Right lobe of liver (tissue), 6 donors: ENCODE data around the gene GARIN3. TPM values are rescaled to one million over a fixed set of nuclear protein-coding genes. Genes with fewer than 3 reads are reported as not detected.

Source experiments
- ATAC-seq, 4 donors: fragments of 200-7000 bp; cut with Tn5 transposase; one replicate each; pipeline ENCODE4 v1.9.1; 2020; ENCODE audit warnings: mild to moderate bottlenecking in 4 of 4, moderate library complexity in 4 of 4
- DNase-seq, 3 donors: peaks; one replicate each; pipeline ENCODE4 v3.0.0-alpha.2; 2020
- H3K27ac ChIP-seq, 3 donors: fragments of 200-600 bp; one replicate each; pipeline ENCODE4 v1.8.0; 2022
- H3K27me3 ChIP-seq, 2 donors: fragments of 200-600 bp; one replicate each; pipeline ENCODE4 v1.8.0; 2022
- H3K36me3 ChIP-seq, 4 donors: fragments of 200-600 bp; sonication (generic) in 1 of 4; one replicate each; pipeline versions ENCODE4 v1.5.1 to v1.8.0; 2017 to 2022; ENCODE audit warnings: control low read depth in 1 of 4
- H3K4me1 ChIP-seq, 4 donors: fragments of 200-600 bp; sonication (generic) in 1 of 4; one replicate each; pipeline versions ENCODE4 v1.5.1 to v1.8.0; 2017 to 2022; ENCODE audit warnings: control low read depth in 1 of 4
- H3K4me3 ChIP-seq, 3 donors: fragments of 200-600 bp; one replicate each; pipeline ENCODE4 v1.8.0; 2022
- H3K9me3 ChIP-seq, 4 donors: fragments of 200-600 bp; sonication (generic) in 1 of 4; one replicate each; pipeline versions ENCODE4 v1.5.1 to v1.8.0; 2017 to 2022; ENCODE audit warnings: control low read depth in 1 of 4
- POLR2A ChIP-seq: fragments of 450-650 bp; IDR thresholded peaks from one replicate; pipeline ENCODE4 v1.6.1; 2017; ENCODE audit warnings: antibody characterized with exemption, mild to moderate bottlenecking
- WGBS: methylation state at CpG from one replicate; pipeline ENCODE4 v1.1.6; 2018; ENCODE audit warnings: low coverage, low lambda C conversion rate; ENCODE audit not compliant: insufficient coverage; ENCODE audit errors: missing lambda C conversion rate; 5-methylcytosine and 5-hydroxymethylcytosine counted together
- intact Hi-C, 2 donors: fragments of 100-400 bp; cut with DNase I; formaldehyde crosslinking; loops; one replicate each; pipeline versions ENCODE4 v1.11.2 to v1.14.1; 2022
- total RNA-seq, 6 experiments: library from RNA; depleted of rRNA in 2 of 6; stranded (reverse); fragments of >200 nt in 2 of 6; fragmentation: NEBNext Ultra II Directional in 3 of 6; extraction: Animal tissue kit (Norgen Biotek cat#: 25700) in 3 of 6; gene quantifications; one replicate each; pipeline versions ENCODE4 v1.1.0 to v1.2.4, GENCODE V29; 2016 to 2023
- TF ChIP-seq, protein P1 (sequence below), 4 donors: fragments of 200-600 bp in 3 of 4; fragments of 450-650 bp in 1 of 4; IDR thresholded peaks; one replicate each; pipeline versions ENCODE4 v1.5.1 to v1.8.0; 2016 to 2022; ENCODE audit warnings: antibody characterized with exemption in 4 of 4, mild to moderate bottlenecking in 2 of 4
- donor health status: DM: no; HTN: yes; CAD: no.
- donor health status: DM: no; HTN: no; CAD: no.
- donor health status: DM: no; HTN: no; CAD: no.
- donor health status: DM: no; HTN: yes; CAD: no.
- donor health status: DM: no; HTN: yes; CAD: no.

GARIN3 gene
- total RNA-seq, 6 experiments from 2014 or later, result not detected

DNA sequence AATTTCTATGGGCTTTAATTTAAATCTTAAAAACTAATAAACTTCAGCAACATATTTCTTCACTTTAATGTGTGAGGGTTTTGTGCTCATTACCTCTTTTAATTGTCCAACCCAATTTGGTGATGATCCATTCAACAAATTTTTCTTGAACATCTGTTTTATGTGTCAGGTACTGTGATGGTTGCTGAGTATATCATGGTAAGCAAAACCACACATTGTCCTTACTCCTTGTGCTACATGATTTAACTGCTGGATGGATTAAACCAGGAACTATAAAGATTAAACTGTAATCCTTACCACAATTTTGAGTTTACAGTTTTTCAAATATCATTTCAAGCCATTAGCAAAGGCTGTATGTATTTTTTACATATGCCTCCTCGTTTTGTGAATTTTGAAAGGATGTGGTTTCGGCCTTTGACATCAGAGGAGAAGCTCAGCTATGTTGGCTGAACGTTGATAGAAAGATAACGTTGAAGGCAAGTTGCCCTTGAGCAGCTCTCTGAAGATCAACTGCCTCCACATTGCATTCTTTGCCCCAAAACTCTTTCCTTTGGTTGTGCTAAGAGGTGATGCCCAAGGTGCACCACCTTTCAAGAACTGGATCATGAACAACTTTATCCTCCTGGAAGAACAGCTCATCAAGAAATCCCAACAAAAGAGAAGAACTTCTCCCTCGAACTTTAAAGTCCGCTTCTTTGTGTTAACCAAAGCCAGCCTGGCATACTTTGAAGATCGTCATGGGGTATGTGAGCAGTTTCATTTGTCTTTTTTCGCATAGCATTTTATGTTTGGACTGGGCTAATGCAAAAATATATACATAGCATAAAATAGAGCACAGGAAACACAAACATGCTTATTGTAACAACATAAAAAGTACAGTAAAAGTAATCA is 14.6 kb upstream of the GARIN3 start, which contains the start of gene ITK:
ITK (plus strand) TSS at position 467 of the 891 bp plus-strand sequence; CDS start at position 605, 138 bp downstream.
- TF ChIP-seq, protein P1, sequence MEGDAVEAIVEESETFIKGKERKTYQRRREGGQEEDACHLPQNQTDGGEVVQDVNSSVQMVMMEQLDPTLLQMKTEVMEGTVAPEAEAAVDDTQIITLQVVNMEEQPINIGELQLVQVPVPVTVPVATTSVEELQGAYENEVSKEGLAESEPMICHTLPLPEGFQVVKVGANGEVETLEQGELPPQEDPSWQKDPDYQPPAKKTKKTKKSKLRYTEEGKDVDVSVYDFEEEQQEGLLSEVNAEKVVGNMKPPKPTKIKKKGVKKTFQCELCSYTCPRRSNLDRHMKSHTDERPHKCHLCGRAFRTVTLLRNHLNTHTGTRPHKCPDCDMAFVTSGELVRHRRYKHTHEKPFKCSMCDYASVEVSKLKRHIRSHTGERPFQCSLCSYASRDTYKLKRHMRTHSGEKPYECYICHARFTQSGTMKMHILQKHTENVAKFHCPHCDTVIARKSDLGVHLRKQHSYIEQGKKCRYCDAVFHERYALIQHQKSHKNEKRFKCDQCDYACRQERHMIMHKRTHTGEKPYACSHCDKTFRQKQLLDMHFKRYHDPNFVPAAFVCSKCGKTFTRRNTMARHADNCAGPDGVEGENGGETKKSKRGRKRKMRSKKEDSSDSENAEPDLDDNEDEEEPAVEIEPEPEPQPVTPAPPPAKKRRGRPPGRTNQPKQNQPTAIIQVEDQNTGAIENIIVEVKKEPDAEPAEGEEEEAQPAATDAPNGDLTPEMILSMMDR (IDR thresholded peaks at IDR 0.05), result no peak
- TF ChIP-seq POLR2A, result no peak
- ATAC-seq (peak in 1 of 4 donors; percentile 32), DNase-seq (no peak)
- Histone ChIP-seq H3K9me3 (no peaks in the 10 kb centered on the region), H3K27ac (no peak within 1 kb of the TSS), H3K4me3 (peak within 1 kb of the TSS in 2 of 3 donors; percentile 2 to 4), H3K27me3 (no peaks in the 10 kb centered on the region), H3K4me1 (no peaks in the 10 kb centered on the region), H3K36me3 (no peaks in the 10 kb centered on the region)
- intact Hi-C loops, result no loop called here
- WGBS, result 37% methylated on average over 8 of the region's 8 CpGs

DNA sequence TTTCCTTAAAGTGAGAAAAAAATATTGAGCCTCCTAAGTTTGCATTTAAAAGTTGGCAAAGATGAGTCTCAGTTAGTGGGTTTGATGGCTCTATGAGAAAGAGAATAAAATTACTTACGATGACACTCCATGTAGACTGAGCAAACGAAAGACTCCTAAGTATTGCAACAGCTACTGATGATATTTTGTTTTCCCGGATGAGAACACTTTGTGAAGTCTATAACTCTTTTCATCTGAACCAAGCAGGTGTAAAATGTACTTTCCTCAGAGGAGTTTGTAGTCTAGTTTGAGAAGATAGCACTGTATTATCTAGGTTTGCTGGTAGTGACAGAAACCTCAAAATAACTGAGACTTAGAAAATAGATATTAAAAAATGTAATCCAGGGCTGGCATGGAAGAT is 12.9 kb upstream of the GARIN3 start:
- Histone ChIP-seq H3K4me1 (no peaks in the 10 kb centered on the region), H3K27ac (no peak overlapping the region), H3K9me3 (no peaks in the 10 kb centered on the region), H3K4me3 (no peak overlapping the region), H3K27me3 (no peaks in the 10 kb centered on the region), H3K36me3 (no peaks in the 10 kb centered on the region)
- no peak for ATAC-seq
- 48% methylated on average over 3 of the region's 3 CpGs for WGBS
- DNase-seq, result no peak
- intact Hi-C loops, result no loop called here
- TF ChIP-seq POLR2A, result no peak
- TF ChIP-seq, protein P1 (IDR thresholded peaks at IDR 0.05), result no peak

DNA sequence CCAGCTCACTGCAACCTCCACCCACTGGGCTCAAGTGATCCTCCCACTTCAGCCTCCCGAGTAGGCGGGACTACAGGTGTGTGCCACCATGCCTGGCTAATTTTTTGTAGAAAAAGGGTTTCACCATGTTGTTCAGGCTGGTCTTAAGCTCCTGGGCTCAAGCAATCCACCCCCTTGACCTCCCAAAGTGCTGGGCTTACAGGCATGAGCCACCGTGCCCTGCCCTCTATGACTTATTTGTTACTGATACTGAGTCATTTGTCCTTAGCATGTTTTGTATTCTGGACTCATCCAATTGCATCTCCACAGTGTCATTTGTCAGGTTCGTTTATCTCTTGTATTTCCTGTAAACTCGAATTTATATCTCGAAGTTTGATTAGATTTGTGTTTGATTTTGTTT is 11.9 kb upstream of the GARIN3 start:
- 32% methylated on average over 6 of the region's 6 CpGs for WGBS
- intact Hi-C loops, result no loop called here
- no peaks in the 10 kb centered on the region for H3K9me3 ChIP-seq
- H3K4me3 ChIP-seq, result no peak overlapping the region
- no peak overlapping the region for H3K27ac ChIP-seq
- no peaks in the 10 kb centered on the region for H3K4me1 ChIP-seq
- H3K36me3 ChIP-seq, result no peaks in the 10 kb centered on the region
- DNase-seq, result no peak
- no peak for ATAC-seq
- no peaks in the 10 kb centered on the region for H3K27me3 ChIP-seq
- TF ChIP-seq, protein P1 (IDR thresholded peaks at IDR 0.05), result no peak
- TF ChIP-seq POLR2A, result no peak

DNA sequence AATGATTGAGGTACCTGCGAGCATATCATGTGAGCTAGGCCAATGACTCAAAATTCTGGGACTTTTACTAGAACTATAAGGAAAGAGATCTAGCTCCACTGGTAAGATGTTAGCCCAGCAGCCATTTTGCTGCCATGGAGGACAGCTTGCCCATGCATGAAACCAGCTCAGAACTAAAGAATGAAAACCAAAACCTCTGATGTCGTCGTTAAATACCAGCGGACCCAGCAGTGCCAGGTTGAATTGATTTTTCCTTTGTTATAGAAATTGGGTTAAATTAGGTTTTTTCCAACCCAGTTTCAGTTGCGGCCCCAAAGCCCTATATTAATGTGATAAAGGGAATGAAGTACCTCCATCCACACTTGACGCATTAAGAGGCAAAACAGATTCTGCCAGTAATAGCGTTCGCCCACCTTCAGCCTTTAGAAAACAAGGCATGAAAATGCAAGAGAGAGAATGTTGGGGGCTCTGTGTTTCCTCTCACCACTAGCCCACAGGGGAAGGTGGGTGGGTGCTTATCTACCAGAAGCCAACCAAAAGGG is 9.1 kb upstream of the GARIN3 start:
- Histone ChIP-seq H3K27me3 (no peaks in the 10 kb centered on the region), H3K4me3 (no peak overlapping the region), H3K27ac (no peak overlapping the region), H3K36me3 (no peaks in the 10 kb centered on the region), H3K9me3 (no peaks in the 10 kb centered on the region), H3K4me1 (no peaks in the 10 kb centered on the region)
- ATAC-seq (no peak), DNase-seq (no peak)
- intact Hi-C loops, result no loop called here
- 83% methylated on average over 4 of the region's 8 CpGs for WGBS
- TF ChIP-seq POLR2A, result no peak
- TF ChIP-seq, protein P1 (IDR thresholded peaks at IDR 0.05), result no peak
